ENCODE results near the gene EFNA3. TPM values are rescaled to one million over a fixed set of nuclear protein-coding genes. Genes with fewer than 3 reads are reported as not detected.

EFNA3 gene
- total and polyA plus RNA-seq, 2 donors (not counting 3 experiments of a cell fraction or from before 2014, with no cell fraction given) = 2.2 to 2.5 TPM

DNA sequence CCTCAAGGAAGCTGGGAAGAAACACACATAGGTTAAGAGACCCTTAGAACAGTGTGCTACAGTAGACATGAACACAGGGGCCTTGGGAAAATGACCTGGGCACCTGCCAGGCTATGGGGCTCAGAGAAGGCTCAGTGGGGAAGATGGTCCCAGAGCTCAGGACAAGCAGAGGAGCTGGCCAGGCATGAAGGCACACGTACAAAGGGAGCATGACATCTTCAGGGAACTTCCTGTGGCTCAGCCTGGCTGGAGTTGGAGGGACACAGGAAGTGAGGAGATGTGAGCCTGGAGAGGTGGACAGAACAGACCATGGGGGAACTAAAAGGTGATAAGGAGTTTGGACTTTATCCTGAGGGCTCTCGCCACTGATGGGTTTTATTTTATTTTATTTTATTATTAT, 53.2 kb downstream of the EFNA3 start:
- FAIRE-seq = peak; percentile 48

More for the DNA sequence above, 53.2 kb downstream of the EFNA3 start:
- DNase-seq (ENCODE audit: low read depth, low spot score) = no peak
- no peaks in the 10 kb centered on the region for H3K9me3 ChIP-seq (replicated peaks; ENCODE audit: control insufficient read depth, insufficient read depth, low read length)
- TF ChIP-seq POLR2A (IDR thresholded peaks at IDR 0.05; ENCODE audit: low read depth, low read length) = no peak
- TF ChIP-seq POLR2AphosphoS5 (IDR thresholded peaks at IDR 0.05; ENCODE audit: insufficient read depth, low read depth, low read length) = no peak
- no peak for TF ChIP-seq MAX (IDR thresholded peaks at IDR 0.05; ENCODE audit: insufficient read depth, insufficient read length)
- TF ChIP-seq FOS (IDR thresholded peaks at IDR 0.05; ENCODE audit: borderline replicate concordance, insufficient read depth, low read length) = no peak
- TF ChIP-seq, protein P1, sequence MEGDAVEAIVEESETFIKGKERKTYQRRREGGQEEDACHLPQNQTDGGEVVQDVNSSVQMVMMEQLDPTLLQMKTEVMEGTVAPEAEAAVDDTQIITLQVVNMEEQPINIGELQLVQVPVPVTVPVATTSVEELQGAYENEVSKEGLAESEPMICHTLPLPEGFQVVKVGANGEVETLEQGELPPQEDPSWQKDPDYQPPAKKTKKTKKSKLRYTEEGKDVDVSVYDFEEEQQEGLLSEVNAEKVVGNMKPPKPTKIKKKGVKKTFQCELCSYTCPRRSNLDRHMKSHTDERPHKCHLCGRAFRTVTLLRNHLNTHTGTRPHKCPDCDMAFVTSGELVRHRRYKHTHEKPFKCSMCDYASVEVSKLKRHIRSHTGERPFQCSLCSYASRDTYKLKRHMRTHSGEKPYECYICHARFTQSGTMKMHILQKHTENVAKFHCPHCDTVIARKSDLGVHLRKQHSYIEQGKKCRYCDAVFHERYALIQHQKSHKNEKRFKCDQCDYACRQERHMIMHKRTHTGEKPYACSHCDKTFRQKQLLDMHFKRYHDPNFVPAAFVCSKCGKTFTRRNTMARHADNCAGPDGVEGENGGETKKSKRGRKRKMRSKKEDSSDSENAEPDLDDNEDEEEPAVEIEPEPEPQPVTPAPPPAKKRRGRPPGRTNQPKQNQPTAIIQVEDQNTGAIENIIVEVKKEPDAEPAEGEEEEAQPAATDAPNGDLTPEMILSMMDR (IDR thresholded peaks at IDR 0.05; ENCODE audit: extremely low read depth in 1 of 2, insufficient read depth in 1 of 2, low read depth in 1 of 2, low read length in 2 of 2) = no peak
- TF ChIP-seq EZH2 (IDR thresholded peaks at IDR 0.05; ENCODE audit: borderline replicate concordance, low read depth, low read length, severe bottlenecking) = no peak
- TF ChIP-seq MYC (IDR thresholded peaks at IDR 0.05; ENCODE audit: low read depth, low read length) = no peak
- TF ChIP-seq JUN (IDR thresholded peaks at IDR 0.05; ENCODE audit: borderline replicate concordance, insufficient read depth, insufficient read length, low read depth) = no peak
- no peak for TF ChIP-seq GATA2 (IDR thresholded peaks at IDR 0.05; ENCODE audit: insufficient read depth, insufficient read length, low read depth, low read length)
- no peaks in the 10 kb centered on the region for H3K9me1 ChIP-seq (replicated peaks; ENCODE audit: control insufficient read depth, extremely low read depth, insufficient read depth, low read length)
- H4K20me1 ChIP-seq (replicated peaks; ENCODE audit: control insufficient read depth, extremely low read depth, insufficient read depth, low read length) = no peaks in the 10 kb centered on the region
- no peaks in the 10 kb centered on the region for H3K27me3 ChIP-seq (ENCODE audit: control insufficient read depth in 2 of 2, insufficient read depth in 2 of 2, low read length in 2 of 2)
- H3K4me2 ChIP-seq (ENCODE audit: insufficient read depth, low read length) = no peak overlapping the region
- H3K9ac ChIP-seq (replicated peaks; ENCODE audit: extremely low read depth, insufficient read depth, low read length) = no peak overlapping the region
- H3K4me3 ChIP-seq (replicated peaks in 1 of 3; ENCODE audit: insufficient read depth in 1 of 3, low read depth in 1 of 3, low read length in 3 of 3) = no peak overlapping the region
- H2AFZ ChIP-seq (ENCODE audit: low read depth, low read length) = no peak overlapping the region
- peaks cover 32% of the 10 kb centered on the region for H3K79me2 ChIP-seq (ENCODE audit: control insufficient read depth, insufficient read depth, low read length)
- H3K36me3 ChIP-seq (ENCODE audit: control insufficient read depth in 2 of 2, extremely low read depth in 1 of 2, insufficient read depth in 2 of 2, low read length in 2 of 2) = peaks cover 22 to 33% of the 10 kb centered on the region in 2 experiments
- intact Hi-C loops (cut with micrococcal nuclease) (no loop called here), dilution Hi-C loops (cut with MboI; ENCODE audit: extremely low pct_ligation_motif_present, low sequenced_read_pairs) (no loop called here)
- no peak overlapping the region for H3K27ac ChIP-seq (ENCODE audit: insufficient read depth, low read depth, low read length)
- ChIA-PET CTCF (interaction anchor here (2.8 to 15.5 kb wide), 3 partner anchors 35 to 47 kb away, joined by 13 to 204 read pairs (median 97); no protein-coding TSS in a partner anchor), POLR2A (interaction anchor here (0.6 kb wide), 1 partner anchor 137 kb away, joined by 10 read pairs; no protein-coding TSS in a partner anchor)
- BruUV-seq (replicated peaks) = no TSS peak
- peaks cover 50% of the 10 kb centered on the region for H3K4me1 ChIP-seq (ENCODE audit: control insufficient read depth, extremely low read depth, insufficient read depth, low read length)

Data from endothelial cell of umbilical vein (primary cell).